ENCODE data around the gene RGS16. TPM values are rescaled to one million over a fixed set of nuclear protein-coding genes. Genes with fewer than 3 reads are reported as not detected.
A peak's percentile ranks its signal among the peaks of the same experiment; 100 is the strongest.

RGS16 gene
- total RNA-seq, 1 donor from 2014 or later: 0.98 TPM

GRCh38 chr1:182587666-182588499, 16.3 kb downstream of the RGS16 start:
- peak overlapping the region; percentile 96 for H3K27ac Mint-ChIP-seq
- no peak for TF ChIP-seq CTCF (IDR thresholded peaks at IDR 0.05; ENCODE audit: unreplicated experiment)
- H3K36me3 Mint-ChIP-seq (ENCODE audit: insufficient read depth): no peaks in the 10 kb centered on the region
- peak overlapping the region; percentile 95 for H3K4me3 Mint-ChIP-seq (ENCODE audit: low read depth)
- no peaks in the 10 kb centered on the region for H3K9me3 Mint-ChIP-seq (ENCODE audit: low read depth)
- no peaks in the 10 kb centered on the region for H3K27me3 Mint-ChIP-seq
- DNase-seq (ENCODE audit: low spot score, unreplicated experiment): no peak
- peaks cover 10% of the 10 kb centered on the region for H3K4me1 Mint-ChIP-seq (ENCODE audit: low read depth)

GRCh38 chr1:182587093-182587492, 17.1 kb downstream of the RGS16 start:
- no peak for TF ChIP-seq CTCF (IDR thresholded peaks at IDR 0.05; ENCODE audit: unreplicated experiment)
- Mint-ChIP-seq H3K9me3 (ENCODE audit: low read depth) (no peaks in the 10 kb centered on the region), H3K27ac (no peak overlapping the region)

GRCh38 chr1:182586380-182586779, 17.8 kb downstream of the RGS16 start:
- Mint-ChIP-seq H3K4me3 (ENCODE audit: low read depth) (no peak overlapping the region), H3K27ac (no peak overlapping the region), H3K9me3 (ENCODE audit: low read depth) (no peaks in the 10 kb centered on the region), H3K36me3 (ENCODE audit: insufficient read depth) (no peaks in the 10 kb centered on the region), H3K27me3 (no peaks in the 10 kb centered on the region), H3K4me1 (ENCODE audit: low read depth) (peaks cover 10% of the 10 kb centered on the region)
- no peak for TF ChIP-seq CTCF (IDR thresholded peaks at IDR 0.05; ENCODE audit: unreplicated experiment)
- DNase-seq (ENCODE audit: low spot score, unreplicated experiment): no peak

More at GRCh38 chr1:182587093-182587492, 17.1 kb downstream of the RGS16 start:
- no peaks in the 10 kb centered on the region for H3K27me3 Mint-ChIP-seq
- peaks cover 10% of the 10 kb centered on the region for H3K4me1 Mint-ChIP-seq (ENCODE audit: low read depth)
- DNase-seq (ENCODE audit: low spot score, unreplicated experiment): no peak
- H3K4me3 Mint-ChIP-seq (ENCODE audit: low read depth): no peak overlapping the region
- no peaks in the 10 kb centered on the region for H3K36me3 Mint-ChIP-seq (ENCODE audit: insufficient read depth)

- H3K9me3 Mint-ChIP-seq (ENCODE audit: low read depth): no peaks in the 10 kb centered on the region
- H3K36me3 Mint-ChIP-seq (ENCODE audit: insufficient read depth): no peaks in the 10 kb centered on the region
- H3K27me3 Mint-ChIP-seq: no peaks in the 10 kb centered on the region
- no peak for TF ChIP-seq CTCF (IDR thresholded peaks at IDR 0.05; ENCODE audit: unreplicated experiment)
- H3K4me3 Mint-ChIP-seq (ENCODE audit: low read depth): no peak overlapping the region
- no peak overlapping the region for H3K27ac Mint-ChIP-seq
- H3K4me1 Mint-ChIP-seq (ENCODE audit: low read depth): peaks cover 10% of the 10 kb centered on the region
- no peak for DNase-seq (ENCODE audit: low spot score, unreplicated experiment)
Measured at GRCh38 chr1:182584746-182585145, 19.4 kb downstream of the RGS16 start.

GRCh38 chr1:182580736-182581135, 23.5 kb downstream of the RGS16 start:
- Mint-ChIP-seq H3K4me1 (ENCODE audit: low read depth) (no peaks in the 10 kb centered on the region), H3K4me3 (ENCODE audit: low read depth) (no peak overlapping the region)

More at GRCh38 chr1:182580736-182581135, 23.5 kb downstream of the RGS16 start:
- TF ChIP-seq CTCF (IDR thresholded peaks at IDR 0.05; ENCODE audit: unreplicated experiment): no peak
- Mint-ChIP-seq H3K36me3 (ENCODE audit: insufficient read depth) (peaks cover 8% of the 10 kb centered on the region), H3K27ac (no peak overlapping the region), H3K9me3 (ENCODE audit: low read depth) (no peaks in the 10 kb centered on the region), H3K27me3 (no peaks in the 10 kb centered on the region)
- DNase-seq (ENCODE audit: low spot score, unreplicated experiment): no peak
